Adrenal gland (tissue), 12 donors: ENCODE measurements around the gene MTAP. TPM values are rescaled to one million over a fixed set of nuclear protein-coding genes. Genes with fewer than 3 reads are reported as not detected.

ENCODE experiments used
- DNase-seq, 7 donors: peaks; one replicate each; pipeline ENCODE4 v3.0.0-alpha.2; 2019 to 2020
- H3K27ac ChIP-seq, 5 donors: fragments of 200-600 bp; sonication (generic) in 4 of 5; 1 replicate in 3 of 5; 2 replicates in 2 of 5; pipeline versions ENCODE4 v1.5.1 to v1.8.0; 2016 to 2020; ENCODE audit warnings: mild to moderate bottlenecking in 1 of 5
- H3K27me3 ChIP-seq: fragments of 200-600 bp; 2 replicates; pipeline ENCODE4 v1.8.0; 2021
- H3K36me3 ChIP-seq, 2 donors: fragments of 200-600 bp; replicated peaks in 1 of 2; 1 replicate in 1 of 2; 2 replicates in 1 of 2; pipeline versions ENCODE4 v1.5.1 to v1.8.0; 2018 to 2022
- H3K4me1 ChIP-seq, 2 donors: fragments of 200-600 bp; replicated peaks in 1 of 2; 1 replicate in 1 of 2; 2 replicates in 1 of 2; pipeline versions ENCODE4 v1.5.1 to v1.8.0; 2018 to 2021
- H3K4me3 ChIP-seq, 4 donors: fragments of 200-600 bp; sonication (generic) in 3 of 4; one replicate each; pipeline ENCODE4 v1.5.1; 2016 to 2018
- H3K9me3 ChIP-seq, 3 donors: fragments of 200-600 bp; sonication (generic) in 1 of 3; replicated peaks in 1 of 3; 1 replicate in 2 of 3; 2 replicates in 1 of 3; pipeline versions ENCODE4 v1.5.1 to v1.8.0; 2016 to 2021
- POLR2A ChIP-seq, 2 donors: fragments of 450-650 bp; IDR thresholded peaks; one replicate each; pipeline ENCODE4 v1.6.1; 2017; ENCODE audit warnings: antibody characterized with exemption in 2 of 2, mild to moderate bottlenecking in 2 of 2, moderate library complexity in 1 of 2
- WGBS, 4 donors: extraction: QIAGEN DNeasy Blood & Tissue Kit in 2 of 4; methylation state at CpG; one replicate each; pipeline versions ENCODE4 v1.1.5 to v1.1.7; 2013 to 2017; 5-methylcytosine and 5-hydroxymethylcytosine counted together
- intact Hi-C, 2 donors: fragments of 100-400 bp; cut with DNase I; formaldehyde crosslinking; loops; one replicate each; pipeline versions ENCODE4 v1.14.1 to v1.15.0; 2022 to 2023
- polyA plus RNA-seq, 3 donors: library from polyadenylated mRNA; stranded (reverse); fragments of 200-250 nt in 2 of 3; fragments of 350-450 nt in 1 of 3; fragmentation: Illumina TruSeq in 1 of 3; extraction: RNeasy Lipid Tissue Mini Kit (QIAGEN cat#74804) in 1 of 3; gene quantifications; one replicate each; pipeline ENCODE4 v1.2.3, GENCODE V29; 2013 to 2014
- total RNA-seq, 9 donors: library from RNA; depleted of rRNA in 4 of 9; stranded (reverse); fragments of >200 nt in 4 of 9; fragments of 120-200 nt in 1 of 9; fragmentation: NEBNext Ultra II Directional in 1 of 9; extraction: Animal tissue kit (Norgen Biotek cat#: 25700) in 1 of 9; gene quantifications; one replicate each; pipeline versions ENCODE4 v1.1.0 to v1.2.4, GENCODE V29; 2013 to 2023
- TF ChIP-seq, protein P1 (sequence below), 6 experiments: fragments of 450-650 bp in 4 of 6; fragments of 200-600 bp in 2 of 6; sonication (generic) in 1 of 6; IDR thresholded peaks; 1 replicate in 5 of 6; 2 replicates in 1 of 6; pipeline versions ENCODE4 v1.5.1 to v1.8.0; 2016 to 2021; ENCODE audit warnings: antibody characterized with exemption in 6 of 6, mild to moderate bottlenecking in 2 of 6, moderate library complexity in 1 of 6
- donor health status: healthy with polysubstance abuse.
- donor health status: Bipolar disorder and iron deficiency.
- donor health status: DM: yes; HTN: yes; CAD: no.
- donor health status: DM: no; HTN: no; CAD: no.
- donor health status: DM: no; HTN: no; CAD: no.
- donor health status: DM: yes; HTN: yes; CAD: no.

MTAP gene
- total and polyA plus RNA-seq, 12 donors = 6.4 to 38.2 (median 21.9) TPM

DNA sequence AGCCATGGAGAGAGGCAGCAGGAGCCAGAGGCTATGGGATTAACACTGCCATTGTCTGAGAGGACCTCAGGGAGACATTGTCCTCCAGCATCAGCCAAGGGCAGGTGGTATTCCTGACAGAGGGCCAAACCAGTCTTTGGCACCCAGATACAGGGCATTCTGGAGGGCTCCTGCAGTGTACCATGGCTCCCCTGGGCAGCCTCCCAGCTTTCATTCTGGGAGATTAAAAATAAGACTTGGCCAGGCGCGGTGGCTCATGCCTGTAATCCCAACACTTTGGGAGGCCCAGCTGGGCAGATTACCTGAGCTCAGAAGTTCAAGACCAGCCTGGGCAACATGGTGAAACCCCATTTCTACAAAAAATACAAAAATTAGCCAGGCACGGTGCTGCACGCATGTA lies 4.2 kb downstream of the MTAP start:
- TF ChIP-seq, protein P1, sequence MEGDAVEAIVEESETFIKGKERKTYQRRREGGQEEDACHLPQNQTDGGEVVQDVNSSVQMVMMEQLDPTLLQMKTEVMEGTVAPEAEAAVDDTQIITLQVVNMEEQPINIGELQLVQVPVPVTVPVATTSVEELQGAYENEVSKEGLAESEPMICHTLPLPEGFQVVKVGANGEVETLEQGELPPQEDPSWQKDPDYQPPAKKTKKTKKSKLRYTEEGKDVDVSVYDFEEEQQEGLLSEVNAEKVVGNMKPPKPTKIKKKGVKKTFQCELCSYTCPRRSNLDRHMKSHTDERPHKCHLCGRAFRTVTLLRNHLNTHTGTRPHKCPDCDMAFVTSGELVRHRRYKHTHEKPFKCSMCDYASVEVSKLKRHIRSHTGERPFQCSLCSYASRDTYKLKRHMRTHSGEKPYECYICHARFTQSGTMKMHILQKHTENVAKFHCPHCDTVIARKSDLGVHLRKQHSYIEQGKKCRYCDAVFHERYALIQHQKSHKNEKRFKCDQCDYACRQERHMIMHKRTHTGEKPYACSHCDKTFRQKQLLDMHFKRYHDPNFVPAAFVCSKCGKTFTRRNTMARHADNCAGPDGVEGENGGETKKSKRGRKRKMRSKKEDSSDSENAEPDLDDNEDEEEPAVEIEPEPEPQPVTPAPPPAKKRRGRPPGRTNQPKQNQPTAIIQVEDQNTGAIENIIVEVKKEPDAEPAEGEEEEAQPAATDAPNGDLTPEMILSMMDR (IDR thresholded peaks at IDR 0.05) = no peak
- TF ChIP-seq POLR2A (IDR thresholded peaks at IDR 0.05) = no peak
- no peak for DNase-seq
- WGBS, 4 donors = 94 to 100% (median 98%) methylated on average over 3 to 4 of the region's 4 CpGs
- intact Hi-C loops = loop anchor here in 1 of 2 donors (10.0 kb wide), 2 partner anchors 308 to 428 kb away; no protein-coding TSS in a partner anchor
- Histone ChIP-seq H3K27ac (no peak overlapping the region), H3K9me3 (no peaks in the 10 kb centered on the region), H3K36me3 (peaks cover 0 to 4% of the 10 kb centered on the region in 2 donors), H3K4me3 (no peak overlapping the region), H3K4me1 (peaks cover 5 to 25% of the 10 kb centered on the region in 2 donors), H3K27me3 (no peaks in the 10 kb centered on the region)

- intact Hi-C loops = loop anchor here (5.0 to 10.0 kb wide), 5 partner anchors 184 to 427 kb away; partner anchors contain the start of genes CDKN2A (in 1 of the 2) and CDKN2B-AS1 (in 1 of the 2)
- TF ChIP-seq, protein P1 (IDR thresholded peaks at IDR 0.05) = no peak
- no peak for TF ChIP-seq POLR2A (IDR thresholded peaks at IDR 0.05)
- 55 to 70% (median 60%) methylated on average over 2 of the region's 2 CpGs for WGBS, 4 donors
- no peak for DNase-seq
- no peaks in the 10 kb centered on the region for H3K9me3 ChIP-seq
- H3K27me3 ChIP-seq = no peaks in the 10 kb centered on the region
- no peak overlapping the region for H3K27ac ChIP-seq
- H3K36me3 ChIP-seq = peaks cover 0 to 4% of the 10 kb centered on the region in 2 donors
- no peak overlapping the region for H3K4me3 ChIP-seq
- peaks cover 0 to 11% of the 10 kb centered on the region in 2 donors for H3K4me1 ChIP-seq
These were observed 8.0 kb downstream of the MTAP start for GRCh38 chr9:21810388-21810787.

DNA sequence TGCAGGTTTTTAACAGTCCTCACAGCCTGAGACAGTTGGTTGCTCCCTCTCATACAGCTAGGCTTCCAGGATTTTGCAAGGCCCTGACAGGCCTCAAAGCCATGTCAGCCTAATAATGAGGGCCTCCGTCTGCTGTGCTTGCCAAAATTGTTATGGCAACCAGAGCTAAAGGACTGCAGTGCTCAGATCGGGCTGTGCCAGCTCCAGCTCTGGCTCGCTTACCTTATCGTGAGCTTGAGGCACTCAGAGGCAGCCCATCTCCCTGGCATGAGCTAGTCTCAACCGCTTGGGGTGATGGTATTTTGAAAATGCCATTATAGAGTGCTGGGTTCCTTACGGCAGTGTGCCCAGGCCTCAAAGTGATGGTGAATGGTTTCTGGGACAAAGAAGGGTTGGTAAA lies 8.4 kb downstream of the MTAP start:
- H3K27ac ChIP-seq = no peak overlapping the region
- no peaks in the 10 kb centered on the region for H3K9me3 ChIP-seq
- TF ChIP-seq POLR2A (IDR thresholded peaks at IDR 0.05) = no peak
- TF ChIP-seq, protein P1 (IDR thresholded peaks at IDR 0.05) = no peak
- intact Hi-C loops = loop anchor here (5.0 to 10.0 kb wide), 5 partner anchors 184 to 426 kb away; partner anchors contain the start of genes CDKN2A (in 1 of the 2) and CDKN2B-AS1 (in 1 of the 2)
- H3K27me3 ChIP-seq = no peaks in the 10 kb centered on the region
- WGBS, 4 donors = 84 to 94% (median 91%) methylated on average over 4 to 6 of the region's 6 CpGs
- H3K4me1 ChIP-seq = peaks cover 0 to 7% of the 10 kb centered on the region in 2 donors
- no peak for DNase-seq
- H3K36me3 ChIP-seq = peaks cover 0 to 9% of the 10 kb centered on the region in 2 donors
- H3K4me3 ChIP-seq = no peak overlapping the region

- WGBS, 4 donors = 93 to 100% (median 97%) methylated on average over 1 to 3 of the region's 3 CpGs
- intact Hi-C loops = loop anchor here (5.0 to 10.0 kb wide), 5 partner anchors 183 to 425 kb away; partner anchors contain the start of genes CDKN2A (in 1 of the 2) and CDKN2B-AS1 (in 1 of the 2)
- TF ChIP-seq POLR2A (IDR thresholded peaks at IDR 0.05) = no peak
- TF ChIP-seq, protein P1 (IDR thresholded peaks at IDR 0.05) = no peak
- no peak for DNase-seq
- Histone ChIP-seq H3K27ac (peak overlapping the region in 2 of 5 donors; percentile 43 to 57), H3K4me1 (peaks cover 0 to 7% of the 10 kb centered on the region in 2 donors), H3K4me3 (no peak overlapping the region), H3K36me3 (peaks cover 0 to 19% of the 10 kb centered on the region in 2 donors), H3K9me3 (no peaks in the 10 kb centered on the region), H3K27me3 (no peaks in the 10 kb centered on the region)
These were observed 9.5 kb downstream of the MTAP start for GRCh38 chr9:21811914-21812313.
